ENCODE measurements around the gene DIP2A. TPM values are rescaled to one million over a fixed set of nuclear protein-coding genes. Genes with fewer than 3 reads are reported as not detected.

The DIP2A gene
- total RNA-seq, 1 experiment from 2014 or later: 22.9 TPM

DNA sequence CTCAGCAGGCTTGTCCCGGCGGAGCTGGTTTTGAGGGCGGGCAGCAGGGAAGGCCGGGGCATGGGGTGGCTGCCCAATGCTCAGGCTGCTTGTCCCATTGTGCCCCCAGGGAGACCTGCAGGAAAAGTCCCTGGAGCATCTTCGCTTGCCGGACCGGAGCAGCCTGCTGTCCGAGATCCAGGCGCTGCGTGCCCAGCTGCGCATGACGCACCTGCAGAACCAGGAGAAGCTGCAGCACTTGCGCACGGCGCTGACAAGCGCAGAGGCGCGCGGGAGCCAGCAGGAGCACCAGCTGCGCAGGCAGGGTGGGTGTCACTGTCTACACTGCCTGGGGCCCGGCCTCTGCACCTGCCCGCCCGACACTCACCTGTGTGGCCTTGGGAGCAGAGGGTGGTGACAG, 30.4 kb upstream of the DIP2A start:
- no TSS peak for BruUV-seq (replicated peaks)
- no peaks in the 10 kb centered on the region for H3K36me3 ChIP-seq (ENCODE audit: control insufficient read depth, insufficient read depth, low read length)
- in situ Hi-C loops (cut with HindIII; ENCODE audit: low pct_unique_long_range_greater_than_20kb, low sequenced_read_pairs): no loop called here
- no peaks in the 10 kb centered on the region for H3K9me3 ChIP-seq (ENCODE audit: control insufficient read depth, insufficient read depth, low read depth, low read length)
- H3K4me3 ChIP-seq (ENCODE audit: low read depth in 2 of 2, low read length in 2 of 2): no peak overlapping the region
- CTCF ChIA-PET: no interaction called here
- no peaks in the 10 kb centered on the region for H3K27me3 ChIP-seq (ENCODE audit: control insufficient read depth, insufficient read depth, low read length)
- DNase-seq (ENCODE audit: low read depth, low spot score) (no peak), ATAC-seq (no peak)
- intact Hi-C loops (cut with micrococcal nuclease; ENCODE audit: unreplicated experiment): no loop called here
- POLR2A ChIA-PET: no interaction called here
- no peak overlapping the region for H3K27ac ChIP-seq (ENCODE audit: low read length)
- no peaks in the 10 kb centered on the region for H3K4me1 ChIP-seq (ENCODE audit: control insufficient read depth, insufficient read depth, low read length)
- no peak for TF ChIP-seq SIN3A (IDR thresholded peaks at IDR 0.05; ENCODE audit: borderline replicate concordance, insufficient read depth, low read depth, low read length)
- no peak for TF ChIP-seq TCF7L2 (IDR thresholded peaks at IDR 0.05; ENCODE audit: low read depth, low read length)
- TF ChIP-seq, protein P1, sequence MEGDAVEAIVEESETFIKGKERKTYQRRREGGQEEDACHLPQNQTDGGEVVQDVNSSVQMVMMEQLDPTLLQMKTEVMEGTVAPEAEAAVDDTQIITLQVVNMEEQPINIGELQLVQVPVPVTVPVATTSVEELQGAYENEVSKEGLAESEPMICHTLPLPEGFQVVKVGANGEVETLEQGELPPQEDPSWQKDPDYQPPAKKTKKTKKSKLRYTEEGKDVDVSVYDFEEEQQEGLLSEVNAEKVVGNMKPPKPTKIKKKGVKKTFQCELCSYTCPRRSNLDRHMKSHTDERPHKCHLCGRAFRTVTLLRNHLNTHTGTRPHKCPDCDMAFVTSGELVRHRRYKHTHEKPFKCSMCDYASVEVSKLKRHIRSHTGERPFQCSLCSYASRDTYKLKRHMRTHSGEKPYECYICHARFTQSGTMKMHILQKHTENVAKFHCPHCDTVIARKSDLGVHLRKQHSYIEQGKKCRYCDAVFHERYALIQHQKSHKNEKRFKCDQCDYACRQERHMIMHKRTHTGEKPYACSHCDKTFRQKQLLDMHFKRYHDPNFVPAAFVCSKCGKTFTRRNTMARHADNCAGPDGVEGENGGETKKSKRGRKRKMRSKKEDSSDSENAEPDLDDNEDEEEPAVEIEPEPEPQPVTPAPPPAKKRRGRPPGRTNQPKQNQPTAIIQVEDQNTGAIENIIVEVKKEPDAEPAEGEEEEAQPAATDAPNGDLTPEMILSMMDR (IDR thresholded peaks at IDR 0.05): no peak
- TF ChIP-seq, protein P2, sequence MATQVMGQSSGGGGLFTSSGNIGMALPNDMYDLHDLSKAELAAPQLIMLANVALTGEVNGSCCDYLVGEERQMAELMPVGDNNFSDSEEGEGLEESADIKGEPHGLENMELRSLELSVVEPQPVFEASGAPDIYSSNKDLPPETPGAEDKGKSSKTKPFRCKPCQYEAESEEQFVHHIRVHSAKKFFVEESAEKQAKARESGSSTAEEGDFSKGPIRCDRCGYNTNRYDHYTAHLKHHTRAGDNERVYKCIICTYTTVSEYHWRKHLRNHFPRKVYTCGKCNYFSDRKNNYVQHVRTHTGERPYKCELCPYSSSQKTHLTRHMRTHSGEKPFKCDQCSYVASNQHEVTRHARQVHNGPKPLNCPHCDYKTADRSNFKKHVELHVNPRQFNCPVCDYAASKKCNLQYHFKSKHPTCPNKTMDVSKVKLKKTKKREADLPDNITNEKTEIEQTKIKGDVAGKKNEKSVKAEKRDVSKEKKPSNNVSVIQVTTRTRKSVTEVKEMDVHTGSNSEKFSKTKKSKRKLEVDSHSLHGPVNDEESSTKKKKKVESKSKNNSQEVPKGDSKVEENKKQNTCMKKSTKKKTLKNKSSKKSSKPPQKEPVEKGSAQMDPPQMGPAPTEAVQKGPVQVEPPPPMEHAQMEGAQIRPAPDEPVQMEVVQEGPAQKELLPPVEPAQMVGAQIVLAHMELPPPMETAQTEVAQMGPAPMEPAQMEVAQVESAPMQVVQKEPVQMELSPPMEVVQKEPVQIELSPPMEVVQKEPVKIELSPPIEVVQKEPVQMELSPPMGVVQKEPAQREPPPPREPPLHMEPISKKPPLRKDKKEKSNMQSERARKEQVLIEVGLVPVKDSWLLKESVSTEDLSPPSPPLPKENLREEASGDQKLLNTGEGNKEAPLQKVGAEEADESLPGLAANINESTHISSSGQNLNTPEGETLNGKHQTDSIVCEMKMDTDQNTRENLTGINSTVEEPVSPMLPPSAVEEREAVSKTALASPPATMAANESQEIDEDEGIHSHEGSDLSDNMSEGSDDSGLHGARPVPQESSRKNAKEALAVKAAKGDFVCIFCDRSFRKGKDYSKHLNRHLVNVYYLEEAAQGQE (IDR thresholded peaks at IDR 0.05; ENCODE audit: insufficient read depth in 1 of 2, low read depth in 2 of 2, low read length in 1 of 2): no peak
- no peak for TF ChIP-seq POLR2AphosphoS5 (IDR thresholded peaks at IDR 0.05; ENCODE audit: low read depth, low read length)

DNA sequence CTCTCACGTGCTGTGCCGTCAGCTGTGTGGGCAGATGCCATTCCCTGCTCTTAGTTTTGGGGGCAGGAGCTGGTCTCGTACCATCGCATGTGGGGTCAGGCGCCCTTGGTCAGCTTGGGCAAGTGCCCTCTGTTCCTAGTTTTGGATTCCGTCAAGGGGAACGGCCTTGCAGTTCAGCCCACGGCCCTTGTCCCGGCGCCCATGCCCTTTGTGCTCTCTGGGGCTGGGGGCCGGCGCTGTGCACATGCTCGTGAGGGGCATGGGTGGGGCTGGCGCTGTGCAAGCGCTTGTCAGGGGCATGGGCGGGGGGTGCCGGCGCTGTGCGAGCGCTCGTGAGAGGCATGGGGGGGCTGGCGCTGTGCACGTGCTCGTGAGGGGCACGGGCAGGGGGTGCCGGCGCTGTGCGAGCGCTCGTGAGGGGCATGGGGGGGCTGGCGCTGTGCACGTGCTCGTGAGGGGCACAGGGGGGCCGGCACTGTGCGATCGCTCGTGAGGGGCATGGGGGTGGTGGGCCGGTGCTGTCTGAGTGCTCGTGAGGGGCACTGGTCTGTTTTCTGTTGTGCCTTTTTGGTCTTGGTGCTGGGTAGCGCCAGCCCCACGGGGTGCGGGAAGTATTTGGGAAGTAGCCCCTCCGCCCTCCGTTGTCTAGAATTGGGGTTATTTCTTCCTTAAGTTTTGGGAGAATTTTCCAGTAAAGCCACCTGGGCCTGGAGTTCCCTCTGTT, 29.5 kb upstream of the DIP2A start:
- CTCF ChIA-PET: no interaction called here
- POLR2A ChIA-PET: no interaction called here
- Histone ChIP-seq H3K36me3 (ENCODE audit: control insufficient read depth, insufficient read depth, low read length) (no peaks in the 10 kb centered on the region), H3K4me3 (ENCODE audit: low read depth in 2 of 2, low read length in 2 of 2) (no peak overlapping the region), H3K27me3 (ENCODE audit: control insufficient read depth, insufficient read depth, low read length) (no peaks in the 10 kb centered on the region), H3K27ac (ENCODE audit: low read length) (no peak overlapping the region), H3K9me3 (ENCODE audit: control insufficient read depth, insufficient read depth, low read depth, low read length) (no peaks in the 10 kb centered on the region), H3K4me1 (ENCODE audit: control insufficient read depth, insufficient read depth, low read length) (no peaks in the 10 kb centered on the region)
- ATAC-seq: no peak
- in situ Hi-C loops (cut with HindIII; ENCODE audit: low pct_unique_long_range_greater_than_20kb, low sequenced_read_pairs): no loop called here
- BruUV-seq (replicated peaks): no TSS peak
- TF ChIP-seq POLR2AphosphoS5 (IDR thresholded peaks at IDR 0.05; ENCODE audit: low read depth, low read length): no peak
- TF ChIP-seq, protein P2 (IDR thresholded peaks at IDR 0.05; ENCODE audit: insufficient read depth in 1 of 2, low read depth in 2 of 2, low read length in 1 of 2): no peak
- TF ChIP-seq SIN3A (IDR thresholded peaks at IDR 0.05; ENCODE audit: borderline replicate concordance, insufficient read depth, low read depth, low read length): no peak
- TF ChIP-seq, protein P1 (IDR thresholded peaks at IDR 0.05): no peak
- no peak for TF ChIP-seq TCF7L2 (IDR thresholded peaks at IDR 0.05; ENCODE audit: low read depth, low read length)
- intact Hi-C loops (cut with micrococcal nuclease; ENCODE audit: unreplicated experiment): no loop called here
- DNase-seq (ENCODE audit: low read depth, low spot score): no peak
